WTC11 (cell line): ENCODE data around the gene CLGN. TPM values are rescaled to one million over a fixed set of nuclear protein-coding genes. Genes with fewer than 3 reads are reported as not detected.

ENCODE experiments used
- ATAC-seq: fragments of 200-7000 bp; cut with Tn5 transposase; 2 replicates; pipeline ENCODE4 v1.10.0; 2021; ENCODE audit warnings: mild to moderate bottlenecking, moderate library complexity
- CTCF ChIA-PET: fragments of 300-600 bp; sonication (Branson Sonifier 250); formaldehyde crosslinking; loops from one replicate; lab custom pipeline; 2021; ENCODE audit warnings: antibody characterized with exemption; lab: Charles Lee
- POLR2A ChIA-PET: fragments of 350-600 bp; sonication (Branson Sonifier 250); formaldehyde crosslinking; loops from one replicate; lab custom pipeline; 2021; ENCODE audit warnings: antibody characterized with exemption; lab: Charles Lee
- DNase-seq: peaks from one replicate; pipeline ENCODE4 v3.0.0; 2021; ENCODE audit warnings: low spot score
- H3K27ac Mint-ChIP-seq: 2 replicates; pipeline ENCODE4 v1.8.0; 2021; ENCODE audit warnings: mixed read lengths
- H3K27me3 Mint-ChIP-seq: 2 replicates; pipeline ENCODE4 v1.8.0; 2021; ENCODE audit warnings: low read depth, mild to moderate bottlenecking, moderate library complexity, mixed read lengths
- H3K36me3 Mint-ChIP-seq: 2 replicates; pipeline ENCODE4 v1.8.0; 2021; ENCODE audit warnings: mixed read lengths
- H3K4me1 Mint-ChIP-seq: 2 replicates; pipeline ENCODE4 v1.8.0; 2022; ENCODE audit warnings: mixed read lengths
- H3K4me3 Mint-ChIP-seq: 2 replicates; pipeline ENCODE4 v1.8.0; 2021; ENCODE audit warnings: mild to moderate bottlenecking, moderate library complexity, mixed read lengths
- H3K9me3 Mint-ChIP-seq: 2 replicates; pipeline ENCODE4 v1.8.0; 2021; ENCODE audit warnings: mixed read lengths
- AFF4 ChIP-seq: sonication (generic); formaldehyde crosslinking; IDR thresholded peaks from 2 replicates; pipeline ENCODE4 v1.8.1; 2023; ENCODE audit warnings: mild to moderate bottlenecking, missing genetic modification reagents, borderline replicate concordance
- CBFB ChIP-seq: sonication (generic); formaldehyde crosslinking; IDR thresholded peaks from 2 replicates; pipeline ENCODE4 v1.8.1; 2022; ENCODE audit warnings: mild to moderate bottlenecking, low read depth, missing genetic modification reagents
- CDX4 ChIP-seq: fragments of 250-450 bp; sonication (Bioruptor Pico); IDR thresholded peaks from 2 replicates; pipeline ENCODE4 v1.9.0; 2021; ENCODE audit warnings: moderate library complexity, mild to moderate bottlenecking, inconsistent platforms, borderline replicate concordance
- E2F1 ChIP-seq: sonication (generic); formaldehyde crosslinking; IDR thresholded peaks from 2 replicates; pipeline ENCODE4 v1.8.0; 2022; ENCODE audit warnings: mild to moderate bottlenecking, missing genetic modification reagents
- GABPB1 ChIP-seq: sonication (generic); formaldehyde crosslinking; IDR thresholded peaks from 2 replicates; pipeline ENCODE4 v1.8.1; 2023; ENCODE audit warnings: mild to moderate bottlenecking, missing genetic modification reagents
- JAZF1 ChIP-seq: fragments of 250-450 bp; sonication (Bioruptor Pico); IDR thresholded peaks from 2 replicates; pipeline ENCODE4 v1.9.0; 2021; ENCODE audit warnings: moderate library complexity, mild to moderate bottlenecking, inconsistent platforms
- JUN ChIP-seq: sonication (generic); formaldehyde crosslinking; IDR thresholded peaks from 2 replicates; pipeline ENCODE4 v1.8.0; 2023; ENCODE audit warnings: mild to moderate bottlenecking, missing genetic modification reagents
- MYBL2 ChIP-seq: sonication (generic); formaldehyde crosslinking; IDR thresholded peaks from 2 replicates; pipeline ENCODE4 v1.8.1; 2023; ENCODE audit warnings: mild to moderate bottlenecking, moderate library complexity, missing genetic modification reagents
- OVOL2 ChIP-seq: fragments of 250-450 bp; sonication (Bioruptor Pico); IDR thresholded peaks from 2 replicates; pipeline ENCODE4 v1.9.0; 2021; ENCODE audit warnings: mild to moderate bottlenecking, borderline replicate concordance
- PRRX2 ChIP-seq: fragments of 250-450 bp; sonication (Bioruptor Pico); IDR thresholded peaks from 2 replicates; pipeline ENCODE4 v1.8.0; 2021; ENCODE audit warnings: mild to moderate bottlenecking
- RELA ChIP-seq: sonication (generic); formaldehyde crosslinking; IDR thresholded peaks from 2 replicates; pipeline ENCODE4 v1.8.1; 2022; ENCODE audit warnings: missing genetic modification reagents, mild to moderate bottlenecking, borderline replicate concordance
- TEAD4 ChIP-seq: sonication (generic); formaldehyde crosslinking; IDR thresholded peaks from 2 replicates; pipeline ENCODE4 v1.8.0; 2022; ENCODE audit warnings: mild to moderate bottlenecking, missing genetic modification reagents
- ZMAT4 ChIP-seq: fragments of 250-450 bp; sonication (Bioruptor Pico); IDR thresholded peaks from 2 replicates; pipeline ENCODE4 v1.9.0; 2021; ENCODE audit warnings: mild to moderate bottlenecking
- ZNF281 ChIP-seq: sonication (generic); formaldehyde crosslinking; IDR thresholded peaks from 2 replicates; pipeline ENCODE4 v1.8.0; 2023; ENCODE audit warnings: mild to moderate bottlenecking, missing genetic modification reagents
- ZNF396 ChIP-seq: fragments of 250-450 bp; sonication (Bioruptor Pico); IDR thresholded peaks from 2 replicates; pipeline ENCODE4 v1.8.0; 2021; ENCODE audit warnings: mild to moderate bottlenecking, moderate library complexity, borderline replicate concordance
- ZNF532 ChIP-seq: fragments of 250-450 bp; sonication (Bioruptor Pico); IDR thresholded peaks from 2 replicates; pipeline ENCODE4 v1.9.0; 2021; ENCODE audit warnings: mild to moderate bottlenecking, borderline replicate concordance
- total RNA-seq: library from RNA; stranded (reverse); gene quantifications from 3 replicates; pipeline ENCODE4 v1.2.3, GENCODE V29; 2021
- TF ChIP-seq, protein P1 (sequence below): sonication (generic); formaldehyde crosslinking; IDR thresholded peaks from 2 replicates; pipeline ENCODE4 v1.8.0; 2022; ENCODE audit warnings: mild to moderate bottlenecking, missing genetic modification reagents
- TF ChIP-seq, protein P2 (sequence below): sonication (generic); formaldehyde crosslinking; IDR thresholded peaks from 2 replicates; pipeline ENCODE4 v1.8.1; 2023; ENCODE audit warnings: mild to moderate bottlenecking, missing genetic modification reagents

Gene CLGN
- total RNA-seq, 1 experiment from 2014 or later: 2.3 TPM

DNA sequence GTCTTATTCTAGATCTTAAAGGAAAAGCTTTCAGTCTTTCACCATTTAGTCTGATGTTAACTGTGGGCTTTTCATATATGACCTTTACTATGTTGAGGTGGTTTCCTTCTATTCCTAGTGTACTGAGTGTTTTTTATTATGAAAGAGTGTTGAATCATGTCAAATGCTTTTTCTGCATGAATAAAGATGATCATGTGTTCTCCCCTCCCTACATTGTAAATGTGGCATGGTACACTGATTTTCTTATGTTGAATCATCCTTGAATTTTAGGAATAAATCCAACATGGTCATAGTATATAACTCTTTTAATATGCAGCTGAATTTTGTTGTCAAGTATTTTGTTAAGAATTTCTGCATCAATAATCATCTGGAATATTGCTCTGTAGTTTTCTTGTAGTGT lies 4.3 kb downstream of the CLGN start:
- DNase-seq (no peak), ATAC-seq (no peak)
- Mint-ChIP-seq H3K27me3 (peaks cover 29% of the 10 kb centered on the region), H3K4me1 (peaks cover 11% of the 10 kb centered on the region), H3K4me3 (no peak overlapping the region), H3K9me3 (no peaks in the 10 kb centered on the region), H3K36me3 (no peaks in the 10 kb centered on the region), H3K27ac (no peak overlapping the region)
- ChIA-PET CTCF (no interaction called here), POLR2A (no interaction called here)
- TF ChIP-seq JUN (CRISPR knock-in tag): no peak
- no peak for TF ChIP-seq ZMAT4 (CRISPR knock-in tag)
- TF ChIP-seq CDX4: no peak
- TF ChIP-seq, protein P1, sequence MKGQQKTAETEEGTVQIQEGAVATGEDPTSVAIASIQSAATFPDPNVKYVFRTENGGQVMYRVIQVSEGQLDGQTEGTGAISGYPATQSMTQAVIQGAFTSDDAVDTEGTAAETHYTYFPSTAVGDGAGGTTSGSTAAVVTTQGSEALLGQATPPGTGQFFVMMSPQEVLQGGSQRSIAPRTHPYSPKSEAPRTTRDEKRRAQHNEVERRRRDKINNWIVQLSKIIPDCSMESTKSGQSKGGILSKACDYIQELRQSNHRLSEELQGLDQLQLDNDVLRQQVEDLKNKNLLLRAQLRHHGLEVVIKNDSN (CRISPR knock-in tag): no peak
- TF ChIP-seq, protein P2, sequence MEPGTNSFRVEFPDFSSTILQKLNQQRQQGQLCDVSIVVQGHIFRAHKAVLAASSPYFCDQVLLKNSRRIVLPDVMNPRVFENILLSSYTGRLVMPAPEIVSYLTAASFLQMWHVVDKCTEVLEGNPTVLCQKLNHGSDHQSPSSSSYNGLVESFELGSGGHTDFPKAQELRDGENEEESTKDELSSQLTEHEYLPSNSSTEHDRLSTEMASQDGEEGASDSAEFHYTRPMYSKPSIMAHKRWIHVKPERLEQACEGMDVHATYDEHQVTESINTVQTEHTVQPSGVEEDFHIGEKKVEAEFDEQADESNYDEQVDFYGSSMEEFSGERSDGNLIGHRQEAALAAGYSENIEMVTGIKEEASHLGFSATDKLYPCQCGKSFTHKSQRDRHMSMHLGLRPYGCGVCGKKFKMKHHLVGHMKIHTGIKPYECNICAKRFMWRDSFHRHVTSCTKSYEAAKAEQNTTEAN (CRISPR knock-in tag): no peak
- TF ChIP-seq CBFB (CRISPR knock-in tag): no peak
- TF ChIP-seq OVOL2: no peak
- no peak for TF ChIP-seq E2F1 (CRISPR knock-in tag)
- no peak for TF ChIP-seq JAZF1 (CRISPR knock-in tag)
- TF ChIP-seq ZNF281 (CRISPR knock-in tag): no peak
- no peak for TF ChIP-seq GABPB1 (CRISPR knock-in tag)
- no peak for TF ChIP-seq MYBL2
- no peak for TF ChIP-seq TEAD4 (CRISPR knock-in tag)
- no peak for TF ChIP-seq RELA (CRISPR knock-in tag)
- no peak for TF ChIP-seq PRRX2 (CRISPR knock-in tag)
- TF ChIP-seq ZNF532 (CRISPR knock-in tag): no peak
- no peak for TF ChIP-seq ZNF396 (CRISPR knock-in tag)
- no peak for TF ChIP-seq AFF4
